HEK293T (cell line): Measurements from ENCODE around the gene RIBC2.

Experiments used
- CTCF ChIA-PET: fragments of 350-600 bp; formaldehyde crosslinking; extraction: SDS; loops from one replicate; lab custom pipeline; 2021; ENCODE audit warnings: antibody characterized with exemption, inconsistent platforms; lab: Yijun Ruan, JAX
- POLR2A ChIA-PET: fragments of 350-600 bp; formaldehyde crosslinking; extraction: SDS; loops from one replicate; lab custom pipeline; 2020; ENCODE audit warnings: antibody characterized with exemption, inconsistent platforms; lab: Yijun Ruan, JAX
- DNase-seq: peaks from one replicate; pipeline ENCODE4 v3.0.0; 2012; ENCODE audit warnings: mixed read lengths; ENCODE audit errors: extremely low spot score
- ARNT ChIP-seq: fragments of 450-650 bp; IDR thresholded peaks from 2 replicates; pipeline ENCODE4 v1.6.1; 2017; ENCODE audit warnings: mild to moderate bottlenecking
- BHLHE40 ChIP-seq: fragments of 450-650 bp; IDR thresholded peaks from 2 replicates; pipeline ENCODE4 v1.6.1; 2016; ENCODE audit warnings: mild to moderate bottlenecking, moderate library complexity, borderline replicate concordance
- CTBP1 ChIP-seq: fragments of 450-650 bp; IDR thresholded peaks from 2 replicates; pipeline ENCODE4 v1.6.1; 2016; ENCODE audit warnings: borderline replicate concordance
- ELF4 ChIP-seq: fragments of 450-650 bp; IDR thresholded peaks from 2 replicates; pipeline ENCODE4 v1.6.1; 2017; ENCODE audit warnings: antibody characterized with exemption
- FOXA1 ChIP-seq: fragments of 450-650 bp; IDR thresholded peaks from 2 replicates; pipeline ENCODE4 v1.6.1; 2016; ENCODE audit warnings: mild to moderate bottlenecking
- FOXK2 ChIP-seq: fragments of 450-650 bp; IDR thresholded peaks from 2 replicates; pipeline ENCODE4 v1.6.1; 2016; ENCODE audit warnings: mild to moderate bottlenecking
- FOXM1 ChIP-seq: fragments of 450-650 bp; IDR thresholded peaks from 2 replicates; pipeline ENCODE4 v1.6.1; 2017; ENCODE audit warnings: mild to moderate bottlenecking, borderline replicate concordance
- HDGF ChIP-seq: fragments of 450-650 bp; IDR thresholded peaks from 2 replicates; pipeline ENCODE4 v1.6.1; 2017; ENCODE audit warnings: antibody characterized with exemption, borderline replicate concordance
- L3MBTL2 ChIP-seq: fragments of 450-650 bp; conservative IDR thresholded peaks from 2 replicates; pipeline ENCODE4 v1.6.1; 2016; ENCODE audit warnings: mild to moderate bottlenecking
- LEF1 ChIP-seq: fragments of 450-650 bp; IDR thresholded peaks from 2 replicates; pipeline ENCODE4 v1.6.1; 2017; ENCODE audit warnings: mild to moderate bottlenecking, borderline replicate concordance
- NFRKB ChIP-seq: fragments of 450-650 bp; IDR thresholded peaks from 2 replicates; pipeline ENCODE4 v1.6.1; 2016; ENCODE audit warnings: mild to moderate bottlenecking, moderate library complexity
- PKNOX1 ChIP-seq: fragments of 450-650 bp; IDR thresholded peaks from 2 replicates; pipeline ENCODE4 v1.6.1; 2016
- SP1 ChIP-seq: fragments of 450-650 bp; IDR thresholded peaks from 2 replicates; pipeline ENCODE4 v1.6.1; 2017
- SUZ12 ChIP-seq: fragments of 450-650 bp; IDR thresholded peaks from 2 replicates; pipeline ENCODE4 v1.6.1; 2016; ENCODE audit warnings: mild to moderate bottlenecking
- TARDBP ChIP-seq: fragments of 450-650 bp; IDR thresholded peaks from 2 replicates; pipeline ENCODE4 v1.6.1; 2016
- ZNF384 ChIP-seq: fragments of 450-650 bp; IDR thresholded peaks from 2 replicates; pipeline ENCODE4 v1.6.1; 2016

RIBC2 gene

GRCh38 chr22:45425531-45426265, 12.2 kb downstream of the RIBC2 start:
- DNase-seq, result no peak
- TF ChIP-seq SP1, result no peak
- TF ChIP-seq BHLHE40, result no peak
- no peak for TF ChIP-seq CTBP1
- no peak for TF ChIP-seq SUZ12
- no peak for TF ChIP-seq ARNT
- TF ChIP-seq ELF4, result no peak
- TF ChIP-seq ZNF384, result no peak
- no peak for TF ChIP-seq TARDBP
- TF ChIP-seq HDGF, result no peak
- no peak for TF ChIP-seq FOXM1
- no peak for TF ChIP-seq NFRKB
- TF ChIP-seq PKNOX1, result no peak
- no peak for TF ChIP-seq FOXK2
- no peak for TF ChIP-seq L3MBTL2
- TF ChIP-seq LEF1, result no peak
- no peak for TF ChIP-seq FOXA1
- POLR2A ChIA-PET, result no interaction called here
- CTCF ChIA-PET, result no interaction called here

GRCh38 chr22:45426387-45426786, 12.9 kb downstream of the RIBC2 start:
- ChIA-PET POLR2A (no interaction called here), CTCF (no interaction called here)
- no peak for TF ChIP-seq NFRKB
- TF ChIP-seq FOXK2, result no peak
- no peak for TF ChIP-seq TARDBP
- no peak for TF ChIP-seq ZNF384
- no peak for TF ChIP-seq BHLHE40
- TF ChIP-seq FOXA1, result no peak
- no peak for TF ChIP-seq FOXM1
- DNase-seq, result no peak

- CTCF ChIA-PET, result no interaction called here
- POLR2A ChIA-PET, result no interaction called here
- TF ChIP-seq ZNF384 (no peak), NFRKB (no peak), FOXK2 (no peak), TARDBP (no peak), ELF4 (no peak), CTBP1 (no peak), FOXA1 (no peak), PKNOX1 (no peak), HDGF (no peak), BHLHE40 (no peak), L3MBTL2 (no peak), ARNT (no peak)
- DNase-seq, result no peak
Observed at GRCh38 chr22:45427114-45427513, 13.6 kb downstream of the RIBC2 start.

GRCh38 chr22:45428391-45429385, 15.2 kb downstream of the RIBC2 start:
- ChIA-PET POLR2A (no interaction called here), CTCF (interaction anchor here (0.7 kb wide), 1 partner anchor 131 kb away, joined by 3 read pairs; no protein-coding TSS in a partner anchor)
- DNase-seq, result no peak
- TF ChIP-seq CTBP1 (no peak), ELF4 (no peak), TARDBP (no peak), PKNOX1 (no peak), BHLHE40 (no peak), HDGF (no peak), ARNT (no peak), ZNF384 (no peak), SP1 (no peak), FOXM1 (no peak), LEF1 (no peak), FOXA1 (no peak), SUZ12 (no peak), NFRKB (no peak), FOXK2 (no peak), L3MBTL2 (no peak)

GRCh38 chr22:45429424-45429823, 15.9 kb downstream of the RIBC2 start:
- ChIA-PET CTCF (no interaction called here), POLR2A (no interaction called here)
- TF ChIP-seq L3MBTL2 (no peak), ZNF384 (no peak), BHLHE40 (no peak), PKNOX1 (no peak), LEF1 (no peak), FOXK2 (no peak), HDGF (no peak), FOXA1 (no peak), SUZ12 (no peak), CTBP1 (no peak), ELF4 (no peak), NFRKB (no peak), TARDBP (no peak), FOXM1 (no peak), SP1 (no peak), ARNT (no peak)
- no peak for DNase-seq
